Putamen (tissue), 1 donor: ENCODE data around the gene TEX14.
A peak's percentile ranks its signal among the peaks of the same experiment; 100 is the strongest.

Experiments
- DNase-seq: peaks from one replicate; pipeline ENCODE4 v3.0.0-alpha.2; 2016; ENCODE audit warnings: low spot score

The TEX14 gene, protein sequence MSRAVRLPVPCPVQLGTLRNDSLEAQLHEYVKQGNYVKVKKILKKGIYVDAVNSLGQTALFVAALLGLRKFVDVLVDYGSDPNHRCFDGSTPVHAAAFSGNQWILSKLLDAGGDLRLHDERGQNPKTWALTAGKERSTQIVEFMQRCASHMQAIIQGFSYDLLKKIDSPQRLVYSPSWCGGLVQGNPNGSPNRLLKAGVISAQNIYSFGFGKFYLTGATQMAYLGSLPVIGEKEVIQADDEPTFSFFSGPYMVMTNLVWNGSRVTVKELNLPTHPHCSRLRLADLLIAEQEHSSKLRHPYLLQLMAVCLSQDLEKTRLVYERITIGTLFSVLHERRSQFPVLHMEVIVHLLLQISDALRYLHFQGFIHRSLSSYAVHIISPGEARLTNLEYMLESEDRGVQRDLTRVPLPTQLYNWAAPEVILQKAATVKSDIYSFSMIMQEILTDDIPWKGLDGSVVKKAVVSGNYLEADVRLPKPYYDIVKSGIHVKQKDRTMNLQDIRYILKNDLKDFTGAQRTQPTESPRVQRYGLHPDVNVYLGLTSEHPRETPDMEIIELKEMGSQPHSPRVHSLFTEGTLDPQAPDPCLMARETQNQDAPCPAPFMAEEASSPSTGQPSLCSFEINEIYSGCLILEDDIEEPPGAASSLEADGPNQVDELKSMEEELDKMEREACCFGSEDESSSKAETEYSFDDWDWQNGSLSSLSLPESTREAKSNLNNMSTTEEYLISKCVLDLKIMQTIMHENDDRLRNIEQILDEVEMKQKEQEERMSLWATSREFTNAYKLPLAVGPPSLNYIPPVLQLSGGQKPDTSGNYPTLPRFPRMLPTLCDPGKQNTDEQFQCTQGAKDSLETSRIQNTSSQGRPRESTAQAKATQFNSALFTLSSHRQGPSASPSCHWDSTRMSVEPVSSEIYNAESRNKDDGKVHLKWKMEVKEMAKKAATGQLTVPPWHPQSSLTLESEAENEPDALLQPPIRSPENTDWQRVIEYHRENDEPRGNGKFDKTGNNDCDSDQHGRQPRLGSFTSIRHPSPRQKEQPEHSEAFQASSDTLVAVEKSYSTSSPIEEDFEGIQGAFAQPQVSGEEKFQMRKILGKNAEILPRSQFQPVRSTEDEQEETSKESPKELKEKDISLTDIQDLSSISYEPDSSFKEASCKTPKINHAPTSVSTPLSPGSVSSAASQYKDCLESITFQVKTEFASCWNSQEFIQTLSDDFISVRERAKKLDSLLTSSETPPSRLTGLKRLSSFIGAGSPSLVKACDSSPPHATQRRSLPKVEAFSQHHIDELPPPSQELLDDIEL (N-terminal part only)

DNA sequence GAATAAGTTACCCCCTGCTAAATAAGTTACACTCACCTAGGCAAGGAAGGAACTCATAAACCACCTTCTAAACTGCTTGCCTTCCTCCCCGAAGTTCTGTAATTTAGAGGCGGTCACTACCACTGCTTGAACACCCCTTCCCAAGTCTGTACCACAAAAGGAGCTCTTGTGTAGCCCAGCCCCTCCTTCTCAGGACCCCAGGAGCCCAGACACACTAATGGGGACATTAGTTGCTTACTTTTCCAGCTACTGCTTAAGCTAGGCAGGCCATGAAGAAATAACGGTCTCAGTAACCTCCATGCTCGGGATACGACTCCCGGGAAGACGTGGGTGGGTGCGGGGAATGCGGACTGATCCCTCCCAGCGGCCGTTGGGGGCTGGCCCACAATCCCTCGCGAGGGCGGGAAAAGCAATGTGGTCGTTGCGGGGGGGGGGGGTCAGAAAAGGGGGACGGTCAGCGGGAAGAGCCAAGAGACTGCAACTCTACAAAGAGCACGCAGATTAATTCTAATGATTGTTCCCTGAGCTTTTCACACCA, at the start of gene TEX14:
TEX14 (minus strand) TSS at position 345 of the 538 bp plus-strand sequence. CDS start 40,044 bp downstream, outside the sequence.
- DNase-seq: no peak

DNA sequence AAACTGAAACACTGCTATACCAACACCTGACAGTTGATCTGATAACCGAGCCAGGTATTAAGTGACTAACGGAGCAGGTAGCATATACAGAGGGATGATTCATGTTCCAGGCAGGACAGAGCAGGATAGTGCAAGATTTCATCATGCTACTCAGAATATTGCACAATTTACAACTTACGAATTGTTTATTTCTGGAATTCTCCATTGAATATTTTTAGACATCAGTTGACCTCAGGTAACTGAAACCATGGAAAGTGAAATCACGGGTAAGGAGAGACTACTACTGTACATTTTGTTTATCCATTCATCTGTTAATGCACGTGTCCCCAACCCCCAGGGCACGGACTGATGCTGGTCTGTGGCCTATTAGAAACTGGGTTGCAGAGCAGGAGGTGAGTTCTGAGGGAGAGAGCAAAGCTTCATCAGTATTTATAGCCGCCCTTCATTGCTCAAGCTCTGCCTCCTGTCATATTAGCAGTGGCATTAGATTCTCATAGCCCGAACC, 49.3 kb upstream of the TEX14 start:
- DNase-seq: no peak

DNA sequence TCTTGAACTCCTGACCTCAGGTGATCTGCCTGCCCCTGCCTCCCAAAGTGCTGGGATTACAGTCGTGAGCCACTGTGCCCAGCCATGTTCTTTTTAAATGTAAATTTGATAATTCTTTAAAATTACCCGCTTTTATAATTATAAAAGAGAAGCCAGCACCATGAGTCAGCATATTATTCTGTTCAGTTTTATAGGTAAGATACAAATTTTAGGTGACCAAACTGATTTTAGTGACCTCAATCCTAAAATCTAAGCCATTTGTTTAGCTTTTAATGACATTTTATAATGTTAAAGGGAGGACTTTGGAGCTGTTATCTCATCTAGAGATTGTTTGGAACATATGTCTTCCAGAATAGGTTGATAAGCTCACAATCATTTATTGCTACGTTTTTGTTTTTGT, 43.0 kb upstream of the TEX14 start:
- DNase-seq: no peak

DNA sequence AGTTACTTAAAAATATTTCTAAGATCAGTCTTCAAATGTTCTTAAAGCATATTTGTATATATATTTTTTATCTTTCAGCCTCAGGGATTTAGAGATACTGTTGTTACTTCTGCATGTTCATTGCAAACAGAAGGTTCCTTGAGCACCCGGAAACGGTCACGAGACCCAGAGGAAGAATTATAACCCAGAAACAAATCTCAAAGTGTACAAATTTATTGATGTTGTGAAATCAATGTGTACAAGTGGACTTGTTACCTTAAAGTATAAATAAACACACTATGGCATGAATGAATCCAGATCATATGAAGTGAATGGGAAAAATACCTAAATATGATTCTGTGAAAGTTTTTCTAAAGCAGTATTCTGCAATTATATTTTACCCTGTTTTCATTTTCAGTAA, 42.2 kb upstream of the TEX14 start:
- no peak for DNase-seq

DNA sequence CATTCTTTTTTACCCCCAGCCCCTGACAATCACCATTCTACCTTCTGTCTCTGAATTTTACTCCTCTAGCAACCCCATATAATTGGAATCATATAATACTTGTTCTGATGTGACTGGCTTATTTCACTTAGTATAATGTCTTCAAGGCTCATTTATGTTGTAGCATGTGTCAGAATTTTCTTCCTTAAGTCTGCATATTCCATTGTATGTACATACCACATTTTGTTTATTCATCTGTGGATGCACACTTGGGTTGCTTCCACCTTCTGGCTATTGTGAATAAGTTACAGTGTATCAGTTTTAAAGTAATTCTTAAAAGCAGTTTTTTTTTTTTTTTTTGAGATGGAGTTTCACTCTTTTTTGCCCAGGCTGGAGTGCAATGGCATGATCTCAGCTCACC, 39.1 kb upstream of the TEX14 start:
- DNase-seq: no peak

DNA sequence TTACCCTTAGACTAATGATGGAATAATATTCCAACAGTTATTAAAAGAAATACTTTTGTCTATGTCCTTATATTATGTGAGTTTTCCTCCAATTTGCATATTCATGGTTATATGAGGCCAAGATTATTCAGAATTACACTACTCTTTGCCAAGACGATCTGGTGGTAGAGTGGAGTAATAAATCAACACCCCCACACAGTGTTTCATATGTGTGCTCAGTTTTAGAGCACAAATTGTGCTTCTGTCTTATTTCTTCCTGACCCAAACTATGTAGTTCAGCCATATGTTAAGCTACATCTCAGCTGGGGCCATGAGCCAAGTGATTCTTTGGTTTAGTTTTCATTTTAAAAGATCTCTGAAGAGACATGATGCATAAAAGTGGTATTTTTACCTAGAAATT, 37.0 kb upstream of the TEX14 start:
- no peak for DNase-seq

DNA sequence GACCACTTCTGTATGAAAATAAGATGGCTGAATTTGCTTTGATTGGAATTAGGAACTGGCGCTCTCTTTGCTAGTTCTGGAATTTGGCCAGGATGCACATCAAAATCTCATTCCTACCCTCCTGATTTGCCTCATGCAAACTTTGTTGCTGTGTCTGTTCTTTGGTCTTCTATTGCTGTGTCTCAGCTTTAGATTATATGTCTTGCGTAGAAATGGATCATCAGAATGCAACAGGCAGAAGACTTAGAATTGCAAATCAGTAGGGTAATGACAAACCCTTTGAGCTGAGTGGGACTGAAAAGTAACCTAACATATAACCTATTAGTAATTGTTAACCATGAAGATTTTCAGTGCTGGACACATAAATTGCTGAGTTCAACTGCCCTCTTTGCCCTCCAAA, 30.9 kb upstream of the TEX14 start:
- DNase-seq: no peak

DNA sequence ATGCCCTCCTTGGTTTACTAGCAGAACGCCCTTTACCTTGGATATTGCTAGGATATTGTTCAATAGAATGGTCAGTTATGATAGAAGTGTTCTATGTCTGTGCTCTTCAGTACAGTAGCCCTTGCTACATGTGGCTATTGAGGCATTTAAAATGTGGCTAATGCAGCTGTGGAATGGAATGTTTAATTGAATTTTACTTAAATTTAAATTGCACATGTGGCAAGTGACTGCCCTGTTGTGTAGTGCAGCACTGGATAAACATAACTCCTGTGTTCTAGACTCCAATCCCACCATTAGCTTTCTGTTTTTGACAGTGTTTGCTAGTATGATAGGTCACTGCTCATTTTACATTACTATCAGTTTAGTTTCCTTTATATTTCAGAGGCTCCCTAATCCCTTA, 30.4 kb upstream of the TEX14 start:
- DNase-seq: no peak

DNA sequence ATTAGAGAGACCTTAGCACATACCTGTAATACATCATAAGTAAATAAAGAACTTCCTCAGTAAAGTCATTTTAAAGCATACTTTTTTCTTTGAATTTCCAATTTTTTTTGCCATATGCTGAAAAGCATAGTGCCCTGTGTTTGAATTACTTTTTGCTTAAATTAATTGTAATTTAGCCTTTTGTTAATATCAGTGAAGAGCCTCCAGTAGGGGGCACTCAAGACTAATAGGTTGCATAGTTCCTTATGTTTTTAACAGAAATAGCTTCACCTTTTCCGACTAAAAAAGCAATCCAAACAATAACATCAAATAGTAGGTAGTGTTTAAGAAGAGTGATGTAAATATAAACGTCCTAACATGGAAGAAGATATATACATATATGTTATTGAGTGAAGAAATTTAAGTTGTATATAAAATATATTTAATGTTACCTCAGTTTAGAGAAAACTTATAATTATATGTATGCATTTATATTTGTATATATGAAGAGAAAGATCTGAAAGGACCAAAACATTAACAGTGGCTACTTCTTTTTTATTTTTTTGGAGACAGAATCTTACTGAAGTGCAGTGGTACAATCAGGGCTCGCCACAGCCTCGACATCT, 19.2 kb upstream of the TEX14 start:
- DNase-seq: peak; percentile 31

DNA sequence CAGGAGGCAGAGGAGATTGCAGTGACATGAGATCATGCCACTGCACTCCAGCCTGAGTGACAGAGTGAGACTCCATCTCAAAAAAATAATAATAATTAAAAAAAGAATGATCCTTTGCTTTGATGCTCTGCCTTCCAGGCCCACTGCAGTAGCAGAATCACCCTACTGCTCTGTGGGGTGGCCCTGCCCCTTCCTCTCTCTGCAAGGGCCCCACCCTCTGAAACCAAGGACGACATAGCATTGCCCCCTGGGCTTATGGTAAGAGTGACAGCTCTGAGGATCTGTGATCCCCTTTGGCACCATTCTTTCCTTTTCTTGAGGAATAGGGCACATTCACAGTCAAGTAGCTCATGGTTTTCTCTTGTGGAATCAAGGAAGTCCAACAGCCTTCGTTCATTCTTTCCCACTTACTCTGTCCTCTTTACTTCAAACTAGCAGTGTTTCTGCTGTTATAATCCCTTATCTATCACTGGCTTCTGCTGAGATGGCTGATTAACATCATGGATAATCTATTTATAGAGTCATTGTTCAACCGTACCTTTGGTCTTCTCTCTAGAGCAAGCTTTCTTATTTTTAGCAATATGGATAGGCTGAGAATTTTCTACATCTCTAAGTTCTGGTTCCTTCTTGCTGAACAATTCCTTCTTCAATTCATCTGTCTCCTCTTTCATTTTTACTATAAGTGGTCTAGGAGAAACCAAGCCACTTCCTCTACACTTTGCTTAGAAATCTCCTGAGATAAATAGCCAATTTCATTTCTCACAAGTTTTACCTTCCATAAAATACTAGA, 14.7 kb upstream of the TEX14 start:
- DNase-seq: no peak

DNA sequence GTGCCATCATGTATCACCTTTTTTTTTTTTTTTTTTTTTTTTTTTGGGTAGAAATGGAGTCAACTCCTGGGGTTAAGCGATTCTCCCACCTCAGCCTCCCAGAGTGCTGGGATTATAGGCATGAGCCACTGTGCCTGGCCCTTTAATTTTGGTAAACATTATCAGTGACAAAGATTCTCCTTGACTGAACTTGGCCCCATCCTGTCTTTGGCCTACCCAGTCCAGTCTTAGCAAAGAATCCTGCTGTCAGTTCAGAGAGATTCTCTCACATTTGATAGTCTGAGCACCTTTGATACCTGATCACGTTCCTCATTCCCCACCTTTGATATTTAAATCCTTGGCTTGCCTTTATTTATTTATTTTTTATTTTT, 12.1 kb upstream of the TEX14 start:
- DNase-seq: no peak

DNA sequence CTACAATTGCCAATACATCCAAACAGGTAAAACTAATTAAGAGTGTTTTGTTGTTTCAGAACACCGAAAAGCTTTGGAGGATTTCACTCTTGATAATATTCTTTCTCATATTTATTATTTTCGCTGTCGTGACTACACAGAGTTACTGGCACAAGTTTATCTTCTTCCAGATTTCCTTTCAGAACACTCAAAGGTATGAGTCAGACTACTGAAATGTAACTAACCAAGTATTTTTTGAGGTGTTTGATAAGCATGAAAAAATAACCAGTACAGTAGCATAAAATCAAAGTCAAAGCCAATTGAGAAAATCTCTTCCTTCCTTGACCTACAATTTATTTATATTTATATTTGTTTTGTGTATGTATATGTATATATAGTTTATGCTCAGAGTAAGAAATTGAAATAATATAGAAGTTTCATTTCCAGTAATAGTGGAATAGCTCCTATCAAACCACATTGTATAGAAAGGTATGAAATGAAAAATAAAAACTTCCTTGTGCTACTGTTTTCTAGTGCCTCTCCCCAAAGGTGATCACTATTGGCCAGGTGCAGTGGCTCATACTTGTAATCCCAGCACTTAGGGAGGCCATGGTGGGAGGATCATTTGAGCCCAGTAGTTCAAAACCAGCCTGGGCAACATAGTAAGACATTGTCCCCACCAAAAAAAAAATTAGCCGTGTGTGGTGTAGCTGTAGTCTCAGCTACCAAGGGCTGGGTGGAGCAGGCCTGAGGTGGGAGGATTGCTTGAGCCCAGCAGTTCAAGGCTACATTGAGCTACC, 11.5 kb upstream of the TEX14 start:
- DNase-seq: no peak

DNA sequence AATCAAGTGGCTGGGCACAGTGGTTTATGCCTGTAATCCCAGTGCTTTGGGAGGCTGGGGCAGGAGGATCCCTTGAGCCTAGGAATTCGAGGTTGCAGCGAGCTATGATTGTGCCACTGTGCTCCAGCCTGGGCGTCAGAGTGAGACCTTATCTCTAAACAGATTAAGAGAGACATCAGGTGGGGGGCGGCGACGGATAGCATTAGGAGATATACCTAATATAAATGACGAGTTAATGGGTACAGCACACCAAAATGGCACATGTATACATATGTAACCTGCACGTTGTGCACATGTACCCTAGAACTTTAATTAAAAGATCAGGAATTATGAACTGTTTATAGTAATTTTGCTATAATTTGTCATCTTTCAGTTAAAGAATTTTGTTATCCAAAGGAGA, 10.9 kb upstream of the TEX14 start:
- DNase-seq: no peak

DNA sequence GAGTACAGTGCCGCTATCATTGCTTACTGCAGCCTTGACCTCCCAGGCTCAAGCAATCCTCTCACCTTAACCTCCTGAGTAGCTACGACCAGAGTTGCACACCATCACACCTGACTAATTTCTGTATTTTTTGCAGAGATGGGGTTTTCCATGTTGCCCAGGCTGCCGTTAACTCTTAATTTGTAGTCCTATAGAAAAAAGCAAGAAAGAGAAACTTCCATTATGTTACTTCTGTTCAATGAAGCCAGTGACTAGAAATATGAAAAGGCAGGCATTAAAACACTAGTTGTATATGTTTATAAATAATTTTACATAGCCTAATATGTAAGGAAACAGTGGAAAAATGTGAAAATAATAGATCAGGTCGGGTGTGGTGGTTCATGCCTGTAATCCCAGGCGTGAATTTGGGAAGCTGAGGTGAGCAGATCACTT, 10.2 kb upstream of the TEX14 start:
- DNase-seq: no peak

DNA sequence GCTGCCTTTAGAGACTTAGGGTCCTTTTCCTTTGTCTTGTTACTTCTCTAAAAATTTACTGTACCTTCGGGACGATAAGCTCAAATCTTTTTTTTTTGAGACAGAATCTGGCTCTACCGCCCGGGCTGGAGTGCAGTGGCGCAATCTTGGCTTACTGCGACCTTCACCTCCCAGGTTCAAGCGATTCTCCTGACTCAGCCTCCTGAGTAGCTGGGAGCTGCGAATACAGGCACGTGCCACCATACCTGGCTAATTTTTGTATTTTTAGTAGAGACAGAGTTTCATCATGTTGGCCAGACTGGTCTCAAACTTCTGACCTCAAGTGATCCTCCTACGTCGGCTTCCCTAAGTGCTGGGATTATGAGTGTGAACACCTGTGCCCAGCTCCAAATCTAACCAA, 7.9 kb upstream of the TEX14 start:
- DNase-seq: no peak

DNA sequence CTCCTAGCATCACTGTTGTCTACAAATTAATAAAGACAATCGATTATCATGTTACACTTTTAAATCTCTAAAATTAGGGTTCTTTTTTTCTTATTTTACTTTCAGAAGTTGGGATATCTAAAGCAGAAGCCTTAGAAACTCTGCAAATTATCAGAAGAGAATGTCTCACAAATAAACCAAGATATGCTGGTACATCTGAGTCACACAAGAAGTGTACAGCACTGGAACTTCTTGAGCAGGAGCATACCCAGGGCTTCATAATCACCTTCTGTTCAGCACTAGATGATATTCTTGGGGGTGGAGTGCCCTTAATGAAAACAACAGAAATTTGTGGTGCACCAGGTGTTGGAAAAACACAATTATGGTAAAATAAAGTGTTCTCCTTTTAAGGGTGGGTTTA, 3.0 kb upstream of the TEX14 start:
- DNase-seq: no peak

DNA sequence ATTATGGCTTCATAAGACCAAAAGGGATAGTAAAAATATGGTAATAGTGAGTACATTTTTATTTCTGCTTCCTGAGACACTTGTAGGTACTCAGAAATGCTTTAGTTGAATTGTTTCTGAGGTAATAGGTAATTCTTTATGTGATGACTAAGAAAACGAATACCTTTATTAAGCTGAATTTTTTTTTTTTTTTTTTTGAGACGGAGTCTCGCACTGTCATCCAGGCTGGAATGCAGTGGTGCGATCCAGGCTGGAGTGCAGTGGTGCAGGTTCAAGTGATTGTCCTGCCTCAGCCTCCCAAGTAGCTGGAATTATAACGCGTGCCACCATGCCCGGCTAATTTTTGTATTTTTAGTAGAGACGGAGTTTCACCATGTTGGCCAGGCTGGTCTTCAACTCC, 2.5 kb upstream of the TEX14 start:
- no peak for DNase-seq

DNA sequence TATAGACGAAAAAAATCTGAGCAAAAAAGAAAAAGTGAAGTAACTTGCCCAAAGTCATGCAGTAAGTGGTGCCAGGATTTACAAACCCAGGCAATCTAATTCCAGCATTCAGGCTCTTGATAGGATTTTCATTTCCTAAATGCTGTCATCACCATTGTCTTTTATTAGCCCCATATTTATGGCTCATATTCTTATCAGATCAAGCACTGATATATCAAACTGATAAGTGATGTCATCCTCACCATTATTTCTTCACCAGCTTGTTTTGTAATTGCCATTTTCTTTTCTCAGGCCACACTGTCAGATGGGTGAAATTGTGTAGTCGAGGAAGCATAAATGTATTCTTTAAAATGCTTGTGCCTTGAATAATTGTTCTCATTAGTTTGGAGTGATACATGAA, 1.9 kb upstream of the TEX14 start:
- DNase-seq: no peak

DNA sequence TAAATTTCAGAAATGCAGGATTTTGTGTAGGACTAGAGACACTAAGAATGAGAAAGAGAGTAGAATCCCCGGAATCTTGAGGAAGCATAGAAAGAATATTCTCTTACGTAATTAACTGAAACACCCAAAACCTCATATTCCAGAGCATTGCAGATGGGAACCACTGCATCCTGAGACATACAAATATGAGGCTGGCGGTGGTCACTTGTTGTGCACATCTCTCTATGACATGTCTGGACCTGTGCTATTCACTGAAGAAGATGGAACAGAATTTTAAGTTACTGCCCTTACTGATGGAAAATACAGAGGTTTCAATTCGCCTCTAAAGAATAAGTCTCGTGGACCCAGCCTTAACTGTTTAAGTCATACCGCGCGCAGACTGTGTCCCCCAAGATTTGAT, 1.4 kb upstream of the TEX14 start:
- DNase-seq: no peak
